Hepatocyte (in vitro differentiated cells): Measurements from ENCODE around the gene LDB1. TPM values are rescaled to one million over a fixed set of nuclear protein-coding genes. Genes with fewer than 3 reads are reported as not detected.

Experiments
- DNase-seq: peaks from one replicate; pipeline ENCODE4 v3.0.0-alpha.2; 2016; ENCODE audit warnings: low spot score
- H2AFZ ChIP-seq: fragments of 200-600 bp; sonication (generic); 2 replicates; pipeline ENCODE4 v1.6.0; 2016; ENCODE audit warnings: antibody characterized with exemption, mild to moderate bottlenecking
- H3K27ac ChIP-seq: fragments of 200-600 bp; sonication (generic); 2 replicates; pipeline ENCODE4 v1.5.1; 2016; ENCODE audit warnings: mild to moderate bottlenecking
- H3K27me3 ChIP-seq: fragments of 200-600 bp; sonication (generic); 2 replicates; pipeline ENCODE4 v1.6.1; 2016
- H3K36me3 ChIP-seq: fragments of 200-600 bp; sonication (generic); replicated peaks from 2 replicates; pipeline ENCODE4 v1.5.1; 2016; ENCODE audit warnings: low read depth; ENCODE audit not compliant: insufficient read depth
- H3K4me1 ChIP-seq: fragments of 200-600 bp; sonication (generic); 2 replicates; pipeline ENCODE4 v1.5.1; 2016; ENCODE audit warnings: mild to moderate bottlenecking, moderate library complexity; ENCODE audit not compliant: insufficient read depth
- H3K4me2 ChIP-seq: fragments of 200-600 bp; sonication (generic); 2 replicates; pipeline ENCODE4 v1.6.0; 2016
- H3K4me3 ChIP-seq: fragments of 200-600 bp; sonication (generic); 2 replicates; pipeline ENCODE4 v1.5.1; 2016; ENCODE audit warnings: mild to moderate bottlenecking
- H3K79me2 ChIP-seq: fragments of 200-600 bp; sonication (generic); 2 replicates; pipeline ENCODE4 v1.6.0; 2017; ENCODE audit warnings: mild to moderate bottlenecking
- H3K9me2 ChIP-seq: fragments of 200-600 bp; sonication (generic); replicated peaks from 2 replicates; pipeline ENCODE4 v1.6.0; 2017; ENCODE audit warnings: mild to moderate bottlenecking; ENCODE audit not compliant: insufficient read depth
- H3K9me3 ChIP-seq: fragments of 200-600 bp; sonication (generic); 2 replicates; pipeline ENCODE4 v1.5.1; 2016; ENCODE audit warnings: low read depth, mild to moderate bottlenecking
- H4K20me1 ChIP-seq: fragments of 200-600 bp; sonication (generic); 2 replicates; pipeline ENCODE4 v1.6.0; 2016; ENCODE audit warnings: mild to moderate bottlenecking; ENCODE audit not compliant: insufficient read depth, poor library complexity, severe bottlenecking
- EZH2 ChIP-seq: fragments of 200-600 bp; sonication (generic); IDR thresholded peaks from 2 replicates; pipeline ENCODE4 v1.6.1; 2016; ENCODE audit warnings: antibody characterized with exemption, mild to moderate bottlenecking, borderline replicate concordance
- EZH2phosphoT487 ChIP-seq: fragments of 200-600 bp; sonication (generic); IDR thresholded peaks from one replicate; pipeline ENCODE4 v1.6.1; 2018; ENCODE audit warnings: antibody characterized with exemption, mild to moderate bottlenecking, low read depth, moderate library complexity; ENCODE audit not compliant: unreplicated experiment, severe bottlenecking
- WGBS: methylation state at CpG from one replicate; pipeline ENCODE4 v1.1.6; 2016; ENCODE audit warnings: low lambda C conversion rate; ENCODE audit errors: missing lambda C conversion rate; 5-methylcytosine and 5-hydroxymethylcytosine counted together
- polyA plus RNA-seq: library from polyadenylated mRNA; unstranded; fragments of >200 nt; fragmentation: Nextera tagmentation; extraction: Ambion mirVana; gene quantifications from 2 replicates; pipeline ENCODE4 v1.2.1, GENCODE V29; 2016
- total RNA-seq: library from RNA; depleted of rRNA; stranded (reverse); fragments of >200 nt; gene quantifications from 2 replicates; pipeline ENCODE4 v1.2.3, GENCODE V29; 2014
- TF ChIP-seq, protein P1 (sequence below): fragments of 200-600 bp; sonication (generic); IDR thresholded peaks from 2 replicates; pipeline ENCODE4 v1.5.1; 2016; ENCODE audit warnings: antibody characterized with exemption, mild to moderate bottlenecking; ENCODE audit not compliant: poor library complexity

LDB1 gene
- total and polyA plus RNA-seq, 2 experiments from 2014 or later, result 28.2 to 46.3 TPM

DNA sequence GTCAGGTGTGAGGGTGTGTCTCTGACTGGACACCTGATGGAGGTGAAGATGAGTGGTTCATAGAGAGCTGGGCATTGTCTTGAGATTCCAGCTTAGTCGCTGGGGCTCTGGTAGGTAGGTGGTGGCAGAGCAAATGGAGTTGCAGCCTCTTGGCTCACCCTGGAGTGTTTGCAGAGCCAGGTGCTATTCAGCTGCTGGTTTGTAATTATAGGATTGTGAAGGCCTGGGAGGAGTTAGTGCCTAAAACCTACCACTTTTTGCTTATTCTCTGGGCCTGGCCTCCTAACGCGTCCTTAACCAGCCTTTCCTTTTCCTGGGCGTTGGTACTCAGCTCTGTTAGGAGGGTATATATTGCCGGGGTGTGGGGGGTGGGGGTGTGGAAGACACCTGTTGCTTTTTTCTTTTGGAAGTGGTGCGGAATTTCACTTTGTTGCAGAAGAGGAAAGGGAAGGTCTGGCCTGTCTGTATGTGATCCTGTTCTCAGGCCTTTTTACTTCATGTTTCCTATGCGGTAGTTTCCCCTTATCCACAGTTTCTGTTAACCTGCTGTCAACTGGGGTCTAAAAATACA, 15.9 kb upstream of the LDB1 start:
- no peak overlapping the region for H3K27ac ChIP-seq
- H4K20me1 ChIP-seq, result peaks cover 44% of the 10 kb centered on the region
- no peak overlapping the region for H3K4me3 ChIP-seq
- H3K9me2 ChIP-seq, result no peaks in the 10 kb centered on the region
- H3K27me3 ChIP-seq, result no peaks in the 10 kb centered on the region
- H3K4me1 ChIP-seq, result peaks cover 14% of the 10 kb centered on the region
- DNase-seq, result no peak
- TF ChIP-seq EZH2phosphoT487 (no peak), EZH2 (no peak)
- TF ChIP-seq, protein P1, sequence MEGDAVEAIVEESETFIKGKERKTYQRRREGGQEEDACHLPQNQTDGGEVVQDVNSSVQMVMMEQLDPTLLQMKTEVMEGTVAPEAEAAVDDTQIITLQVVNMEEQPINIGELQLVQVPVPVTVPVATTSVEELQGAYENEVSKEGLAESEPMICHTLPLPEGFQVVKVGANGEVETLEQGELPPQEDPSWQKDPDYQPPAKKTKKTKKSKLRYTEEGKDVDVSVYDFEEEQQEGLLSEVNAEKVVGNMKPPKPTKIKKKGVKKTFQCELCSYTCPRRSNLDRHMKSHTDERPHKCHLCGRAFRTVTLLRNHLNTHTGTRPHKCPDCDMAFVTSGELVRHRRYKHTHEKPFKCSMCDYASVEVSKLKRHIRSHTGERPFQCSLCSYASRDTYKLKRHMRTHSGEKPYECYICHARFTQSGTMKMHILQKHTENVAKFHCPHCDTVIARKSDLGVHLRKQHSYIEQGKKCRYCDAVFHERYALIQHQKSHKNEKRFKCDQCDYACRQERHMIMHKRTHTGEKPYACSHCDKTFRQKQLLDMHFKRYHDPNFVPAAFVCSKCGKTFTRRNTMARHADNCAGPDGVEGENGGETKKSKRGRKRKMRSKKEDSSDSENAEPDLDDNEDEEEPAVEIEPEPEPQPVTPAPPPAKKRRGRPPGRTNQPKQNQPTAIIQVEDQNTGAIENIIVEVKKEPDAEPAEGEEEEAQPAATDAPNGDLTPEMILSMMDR, result no peak
- H3K9me3 ChIP-seq, result no peaks in the 10 kb centered on the region
- H3K79me2 ChIP-seq, result peaks cover 64% of the 10 kb centered on the region
- no peak overlapping the region for H2AFZ ChIP-seq
- H3K36me3 ChIP-seq, result no peaks in the 10 kb centered on the region
- H3K4me2 ChIP-seq, result peak overlapping the region; percentile 34
- 81% methylated on average over 7 of the region's 7 CpGs for WGBS

DNA sequence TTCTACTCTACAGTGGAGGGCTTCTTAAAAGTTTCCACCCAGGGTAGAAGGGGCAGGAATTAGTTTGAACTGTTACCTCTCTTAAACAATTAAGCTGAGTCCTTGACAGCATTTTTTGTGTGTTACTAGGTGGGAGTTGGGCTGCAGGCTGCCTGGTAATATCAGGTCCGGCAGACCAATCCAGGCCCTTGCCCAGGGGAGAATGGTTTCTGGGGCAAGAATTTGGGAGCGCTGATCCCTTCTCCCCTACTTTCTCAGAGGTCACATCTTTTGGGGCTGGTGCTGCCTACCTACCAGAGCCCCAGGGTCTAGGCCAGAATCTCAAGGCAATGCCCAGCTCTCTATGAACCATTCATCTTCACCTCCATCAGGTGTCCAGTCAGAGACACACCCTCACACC, 14.2 kb upstream of the LDB1 start:
- Histone ChIP-seq H3K4me1 (peaks cover 14% of the 10 kb centered on the region), H4K20me1 (peaks cover 40% of the 10 kb centered on the region), H3K27me3 (no peaks in the 10 kb centered on the region), H3K79me2 (peaks cover 58% of the 10 kb centered on the region), H3K36me3 (no peaks in the 10 kb centered on the region), H3K27ac (peak overlapping the region; percentile 95), H2AFZ (no peak overlapping the region), H3K4me3 (peak overlapping the region; percentile 82), H3K4me2 (peak overlapping the region; percentile 91), H3K9me3 (no peaks in the 10 kb centered on the region), H3K9me2 (no peaks in the 10 kb centered on the region)
- 47% methylated on average over 2 of the region's 2 CpGs for WGBS
- TF ChIP-seq, protein P1, result no peak
- no peak for TF ChIP-seq EZH2
- TF ChIP-seq EZH2phosphoT487, result no peak
- no peak for DNase-seq

DNA sequence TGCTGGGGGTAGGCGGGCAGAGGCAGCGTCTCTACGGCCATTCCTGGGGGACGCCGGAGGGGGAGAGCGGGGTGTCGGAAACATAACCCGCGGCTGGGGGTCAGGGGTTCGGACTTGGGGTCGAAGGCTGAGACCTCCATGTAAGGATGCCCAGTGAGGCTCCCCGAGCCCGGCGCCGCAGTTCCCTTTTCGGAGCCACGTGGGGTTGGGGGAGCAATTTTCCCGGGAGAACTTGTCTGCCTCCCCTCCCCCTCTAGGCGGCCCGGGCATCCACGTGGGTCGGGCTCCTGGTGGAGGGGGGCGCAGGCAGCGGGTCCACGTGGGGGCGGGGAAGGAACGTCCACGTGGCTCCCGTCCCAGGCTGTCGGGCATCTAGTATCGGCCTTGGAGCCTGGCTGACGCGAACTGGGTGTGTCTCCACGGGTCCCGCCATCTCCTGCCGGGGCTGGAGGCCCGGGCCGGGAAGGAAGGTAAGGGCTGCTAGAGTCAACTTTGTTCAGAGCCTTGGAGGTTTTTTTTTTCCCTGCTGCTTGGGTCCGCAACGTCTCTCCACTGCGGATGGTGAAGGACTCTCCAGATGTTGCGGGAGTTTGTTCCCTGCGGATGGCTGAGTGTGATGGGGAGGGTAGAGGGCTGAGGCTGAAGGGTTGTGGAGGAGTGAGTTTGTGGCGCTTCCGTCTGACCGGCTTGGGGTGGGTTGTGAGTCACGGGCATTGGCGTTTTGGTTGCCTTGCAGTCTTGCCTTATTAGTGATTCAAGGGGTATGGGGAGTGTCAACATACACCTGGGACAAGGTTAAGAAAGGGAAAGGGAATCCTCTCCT, 13.4 kb upstream of the LDB1 start:
- Histone ChIP-seq H3K36me3 (no peaks in the 10 kb centered on the region), H3K4me1 (peaks cover 14% of the 10 kb centered on the region), H3K27me3 (no peaks in the 10 kb centered on the region), H4K20me1 (peaks cover 40% of the 10 kb centered on the region), H3K27ac (peak overlapping the region; percentile 95), H3K79me2 (peaks cover 50% of the 10 kb centered on the region), H3K9me3 (no peaks in the 10 kb centered on the region), H3K9me2 (no peaks in the 10 kb centered on the region), H3K4me2 (peak overlapping the region; percentile 91), H2AFZ (peak overlapping the region; percentile 72), H3K4me3 (peak overlapping the region; percentile 82)
- under 1% methylated on average over 27 of the region's 48 CpGs for WGBS
- TF ChIP-seq, protein P1, result no peak
- TF ChIP-seq EZH2 (no peak), EZH2phosphoT487 (no peak)
- DNase-seq, result peak; percentile 90
